GM21367 (cell line): ENCODE results near the gene LHFPL6.

Source experiments
- ATAC-seq: cut with Tn5 transposase; IDR thresholded peaks from one replicate; pipeline ENCODE4 v1.9.1; 2021; ENCODE audit not compliant: unreplicated experiment

Gene LHFPL6

DNA sequence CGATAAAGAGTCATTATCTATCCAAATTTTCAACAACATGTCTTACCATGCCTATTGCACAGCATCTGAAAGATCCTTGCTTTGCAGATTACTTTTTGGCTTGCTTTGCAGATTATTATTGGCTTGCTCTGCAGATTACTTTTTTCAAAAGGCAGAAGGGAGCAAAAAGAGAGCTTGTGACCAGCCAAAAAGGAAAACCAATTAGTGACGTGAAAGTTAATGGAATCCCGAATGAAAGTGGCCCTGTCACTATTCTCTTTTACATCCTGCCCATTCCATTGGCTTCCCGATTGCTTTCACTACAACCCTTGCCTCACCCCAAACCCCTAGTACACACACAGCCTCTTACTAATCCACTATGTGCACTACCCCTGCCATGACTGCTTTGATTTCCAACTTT, 81.3 kb downstream of the LHFPL6 start:
- no peak for ATAC-seq

DNA sequence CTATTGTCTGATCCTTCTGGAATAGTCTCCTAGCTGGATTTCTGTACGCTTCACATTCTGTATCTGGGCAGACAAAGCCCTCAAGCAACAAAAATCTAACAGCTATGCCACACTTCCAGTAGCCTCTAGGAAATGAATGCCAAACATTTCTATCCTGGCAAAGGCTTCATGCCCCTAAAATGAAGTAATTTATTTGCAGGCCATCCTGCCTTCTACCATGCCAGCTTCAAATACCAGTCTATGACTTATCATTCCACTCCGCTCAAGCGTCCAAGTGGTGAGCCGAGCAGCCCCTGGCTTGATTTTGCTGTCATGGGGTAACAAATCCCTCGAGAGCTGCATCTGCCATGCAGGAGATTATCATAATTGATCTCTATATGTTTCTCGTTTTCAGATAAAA, 86.9 kb downstream of the LHFPL6 start:
- ATAC-seq = no peak

DNA sequence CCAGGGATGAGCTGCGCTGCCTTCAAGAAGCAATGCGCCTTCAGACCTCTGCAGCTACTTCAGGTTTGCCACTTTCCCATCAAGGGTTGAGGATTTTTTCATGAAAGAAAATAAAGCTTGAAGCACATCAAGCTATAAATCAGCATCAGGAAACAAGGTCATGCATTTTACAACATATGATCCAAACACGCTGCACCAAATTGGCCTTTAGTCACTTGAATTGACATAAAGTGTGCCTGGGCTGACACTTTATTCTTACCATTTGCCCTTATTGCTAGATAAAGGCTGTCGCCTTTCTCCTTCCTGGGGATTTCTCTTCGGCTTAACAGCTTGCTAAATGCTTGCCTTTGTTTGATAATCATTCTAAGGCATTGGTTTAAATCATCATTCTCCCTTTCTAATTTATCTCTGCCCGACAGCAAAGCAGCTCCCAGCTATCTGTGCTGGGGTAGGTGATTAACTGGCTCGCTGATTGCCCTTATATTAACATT, 87.7 kb downstream of the LHFPL6 start:
- ATAC-seq = no peak

DNA sequence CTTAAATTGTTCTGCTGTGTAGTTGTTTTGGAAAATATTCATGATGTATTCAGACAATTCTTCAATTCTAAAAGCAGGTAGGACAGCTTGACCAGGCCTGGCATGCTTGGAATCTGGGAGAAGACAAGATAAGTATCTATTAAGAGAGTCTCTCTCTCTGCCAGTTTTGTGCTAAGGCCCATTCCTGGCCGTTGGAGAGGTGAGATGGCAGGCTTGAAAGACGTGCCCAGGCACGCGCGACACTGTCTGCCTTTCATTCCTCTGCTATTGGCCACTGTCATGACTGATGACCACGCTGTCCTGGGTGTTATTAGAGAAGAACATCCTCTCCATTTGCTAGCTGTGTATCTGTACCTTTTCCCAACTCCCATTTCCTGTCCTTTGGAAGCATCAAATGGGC, 90.3 kb downstream of the LHFPL6 start:
- no peak for ATAC-seq

DNA sequence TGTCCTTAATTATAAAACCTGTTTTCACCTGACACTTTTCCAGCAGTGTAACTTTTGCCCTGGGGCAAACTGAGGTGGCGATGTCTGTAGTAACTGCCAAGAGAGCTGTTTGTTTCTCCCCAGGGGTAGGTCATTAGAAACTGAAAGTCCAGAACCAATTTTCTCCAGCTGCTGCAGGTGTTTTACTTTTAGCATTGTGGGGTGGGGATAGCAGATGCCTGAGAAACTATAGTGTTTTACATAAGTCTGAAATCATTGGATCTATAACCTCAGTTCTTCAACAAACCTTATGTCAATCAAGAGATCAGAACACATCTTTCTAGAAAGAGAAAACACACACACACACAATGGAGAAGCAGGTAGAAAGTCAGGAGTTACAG, 92.7 kb downstream of the LHFPL6 start:
- ATAC-seq = peak; percentile 69

DNA sequence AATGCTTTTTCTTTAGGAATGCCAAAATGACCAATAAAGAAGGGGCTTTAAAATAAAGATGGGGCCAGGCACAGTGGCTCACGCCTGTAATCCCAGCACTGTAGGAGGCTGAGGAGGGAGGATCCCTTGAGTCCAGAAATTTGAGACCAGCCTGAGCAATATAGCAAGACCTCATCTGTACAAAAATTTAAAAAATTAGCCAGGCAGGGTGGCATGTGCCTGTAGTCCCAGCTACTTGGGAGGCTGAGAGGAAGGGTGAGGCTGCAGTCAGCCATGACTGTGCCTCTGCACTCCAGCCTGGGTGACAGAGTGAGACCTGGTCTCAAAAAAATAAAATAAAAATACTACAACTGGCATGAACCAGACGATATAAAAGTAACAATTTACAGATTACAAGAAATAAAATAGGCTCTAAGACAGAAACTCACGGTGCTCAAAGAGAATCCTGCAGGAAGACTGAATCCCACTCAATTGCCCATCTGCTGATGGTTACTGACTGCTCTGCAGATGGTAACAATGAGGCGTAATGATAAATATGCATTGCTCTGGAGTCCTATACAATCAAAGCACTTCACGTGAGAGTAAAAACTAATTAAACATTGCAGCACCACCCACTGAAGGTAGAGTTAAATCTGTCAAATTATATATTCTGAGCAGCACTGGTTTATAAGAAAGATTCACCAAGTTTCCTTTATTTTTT, 93.2 kb downstream of the LHFPL6 start:
- ATAC-seq = no peak

DNA sequence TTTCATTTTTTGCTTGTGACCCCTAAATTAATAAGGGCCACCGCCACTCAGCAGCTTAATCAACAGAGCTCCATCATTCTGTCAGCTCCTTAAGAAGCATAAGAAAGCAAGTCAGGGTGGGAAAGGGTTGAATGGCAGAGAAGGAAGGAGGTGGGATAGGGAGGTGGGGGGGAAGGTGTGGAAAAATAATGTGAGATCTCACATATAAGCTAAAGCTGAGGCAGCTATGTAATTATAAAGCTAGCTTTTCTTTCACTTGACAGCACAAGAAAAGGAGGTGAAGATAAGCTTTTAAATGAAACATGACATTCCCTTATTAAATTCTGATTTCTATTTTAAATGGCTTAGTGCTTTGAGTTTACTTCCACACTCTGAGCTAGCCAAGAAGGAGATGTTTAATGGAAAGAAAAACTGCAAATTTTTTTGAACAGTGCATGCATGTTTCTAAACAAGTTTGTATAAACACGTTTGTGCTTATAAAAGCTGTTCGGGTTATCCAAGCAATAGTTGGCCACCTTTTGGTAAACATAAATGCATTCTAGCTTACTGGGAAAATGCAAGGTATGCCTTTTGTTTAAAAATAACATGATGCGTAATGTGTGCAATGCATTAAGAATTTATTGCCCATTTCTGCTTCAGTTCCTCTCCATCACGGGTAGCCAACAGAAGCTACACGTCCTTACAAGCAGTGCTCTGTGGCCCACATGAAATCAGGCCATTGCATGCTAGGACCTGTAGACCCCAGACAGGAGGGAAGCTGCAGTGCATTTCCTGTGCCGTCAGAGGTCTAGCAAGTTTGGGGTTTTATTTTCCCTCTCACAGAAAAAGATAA, 96.2 kb downstream of the LHFPL6 start:
- no peak for ATAC-seq

DNA sequence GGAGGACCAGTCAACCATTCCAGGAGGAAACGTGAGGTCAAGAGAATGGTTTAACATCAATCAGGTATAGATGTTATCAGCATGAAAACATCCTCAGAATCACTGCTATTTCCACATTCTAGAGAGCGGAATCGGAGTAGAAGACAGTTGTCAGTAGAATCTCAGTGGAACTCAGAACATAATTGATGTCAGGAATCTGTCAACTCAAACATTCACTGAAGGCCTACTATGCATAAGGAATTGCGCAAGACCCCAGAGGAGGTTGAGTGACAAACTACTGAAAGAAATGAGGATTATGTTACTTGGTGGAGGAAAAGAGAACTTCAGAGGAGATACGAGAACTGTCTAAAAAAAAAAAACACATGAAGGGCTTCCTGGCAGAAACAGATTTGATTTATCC, 97.8 kb downstream of the LHFPL6 start:
- no peak for ATAC-seq

DNA sequence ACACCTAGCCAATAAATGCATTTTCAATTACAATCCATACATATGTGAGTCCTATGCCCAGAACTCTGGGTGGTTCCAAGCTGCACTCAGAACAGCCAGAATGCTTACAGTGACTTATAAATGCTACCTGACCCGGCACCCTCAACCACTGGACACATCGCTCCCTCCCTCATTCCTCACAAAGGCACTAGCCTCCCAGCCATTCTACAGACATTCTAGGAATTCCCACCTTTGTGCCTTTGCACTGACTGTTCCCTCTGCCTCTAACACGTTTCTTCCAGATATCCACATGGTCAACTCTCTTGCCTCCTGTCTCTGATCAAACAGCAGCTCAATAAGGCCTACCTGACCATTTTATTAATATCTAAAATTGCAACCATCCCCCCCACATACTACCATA, 99.9 kb downstream of the LHFPL6 start:
- no peak for ATAC-seq

DNA sequence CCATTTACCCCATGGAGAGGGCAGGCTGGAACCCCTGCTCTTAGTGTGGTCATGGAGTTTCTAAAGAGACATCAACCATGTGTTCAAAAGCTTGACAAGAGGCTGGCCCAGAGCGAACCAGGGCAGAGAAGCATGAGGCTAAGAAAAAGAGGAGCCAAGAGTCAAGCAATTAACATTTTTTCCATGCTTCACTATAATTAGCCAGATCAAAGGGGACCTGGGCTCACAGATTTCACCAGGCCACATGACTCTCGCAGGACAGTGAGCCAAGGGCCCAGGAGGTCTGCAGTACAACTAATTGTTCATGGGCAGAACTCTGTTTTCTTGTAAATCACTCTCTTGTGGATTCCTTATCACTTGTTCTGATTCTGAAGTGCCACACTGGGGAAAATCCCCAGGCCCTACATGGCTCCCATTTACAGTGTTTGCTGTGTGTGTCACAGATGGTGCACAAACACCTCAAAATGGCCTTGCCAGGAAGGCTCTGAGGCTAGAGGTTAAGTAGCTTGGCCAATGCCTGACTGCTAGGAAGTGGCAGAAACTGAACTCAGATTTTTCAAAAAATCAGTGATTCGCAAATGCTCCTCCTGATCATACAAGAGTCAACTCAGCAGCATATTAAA, 101.2 kb downstream of the LHFPL6 start:
- no peak for ATAC-seq

DNA sequence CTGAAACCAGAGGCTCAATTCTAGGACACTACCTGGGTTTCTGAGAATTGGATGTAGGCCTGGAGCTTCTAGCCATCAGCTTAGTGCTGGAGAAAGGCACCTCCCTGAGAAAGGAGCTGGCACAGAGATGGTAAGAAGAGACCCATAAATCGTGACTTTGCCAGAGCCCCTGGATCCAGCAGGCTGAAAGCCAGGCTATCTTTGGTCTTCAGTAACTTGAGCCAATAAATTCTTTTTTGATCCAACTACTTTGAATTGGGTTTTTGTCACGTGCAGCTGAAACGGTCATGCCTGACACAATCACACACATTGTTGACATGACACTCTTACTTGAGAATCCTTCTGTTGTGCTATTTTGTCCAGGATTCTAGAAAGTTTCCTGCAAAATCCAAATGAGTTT, 103.4 kb downstream of the LHFPL6 start:
- no peak for ATAC-seq

DNA sequence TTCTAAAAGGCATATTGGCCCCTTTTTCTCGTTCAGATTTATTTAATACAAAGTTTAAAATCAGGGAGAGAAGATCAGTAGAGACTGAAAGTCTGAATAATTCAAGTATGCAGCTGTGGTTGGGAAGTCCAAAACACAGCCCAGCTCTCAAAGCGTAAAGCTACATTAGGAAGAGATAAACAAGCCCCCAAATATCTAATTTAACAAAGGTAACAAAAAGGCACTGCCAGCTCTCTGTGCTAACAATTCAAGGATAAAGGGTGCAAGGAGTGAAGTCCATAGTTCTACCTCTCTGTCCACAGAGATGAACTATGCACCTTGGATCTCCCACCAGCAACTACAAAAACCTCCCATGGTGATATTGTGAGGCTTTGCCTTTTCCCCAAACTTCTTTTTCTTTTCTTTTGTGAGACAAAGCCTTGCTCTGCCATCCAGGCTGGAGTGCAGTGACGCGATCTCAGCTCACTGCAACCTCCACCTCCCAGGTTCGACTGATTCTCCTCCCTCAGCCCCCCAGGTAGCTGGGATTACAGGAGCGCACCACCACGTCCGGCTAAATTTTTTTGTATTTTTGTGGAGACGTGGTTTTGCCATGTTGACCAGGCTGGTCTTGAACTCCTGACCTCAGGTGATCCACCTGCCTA, 104.4 kb downstream of the LHFPL6 start:
- ATAC-seq = no peak

DNA sequence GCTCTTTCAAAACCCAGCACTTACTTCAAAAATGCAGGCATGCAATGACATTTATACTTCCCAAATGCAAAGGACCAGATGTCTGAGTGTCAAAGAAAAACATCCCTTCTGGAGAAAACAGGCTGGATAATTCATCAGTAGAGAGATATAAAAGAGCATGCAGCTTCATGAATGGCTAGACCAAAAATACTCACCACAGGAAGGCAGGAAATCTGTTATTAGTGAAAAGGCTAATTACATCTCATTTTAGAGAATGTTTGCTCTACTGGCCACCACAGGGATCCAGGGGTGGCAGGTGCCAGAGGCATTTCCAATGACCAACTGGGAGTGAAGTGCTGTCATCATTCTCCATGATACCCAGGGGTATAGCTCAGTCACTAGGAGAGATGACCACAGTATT, 106.5 kb downstream of the LHFPL6 start:
- ATAC-seq = no peak

DNA sequence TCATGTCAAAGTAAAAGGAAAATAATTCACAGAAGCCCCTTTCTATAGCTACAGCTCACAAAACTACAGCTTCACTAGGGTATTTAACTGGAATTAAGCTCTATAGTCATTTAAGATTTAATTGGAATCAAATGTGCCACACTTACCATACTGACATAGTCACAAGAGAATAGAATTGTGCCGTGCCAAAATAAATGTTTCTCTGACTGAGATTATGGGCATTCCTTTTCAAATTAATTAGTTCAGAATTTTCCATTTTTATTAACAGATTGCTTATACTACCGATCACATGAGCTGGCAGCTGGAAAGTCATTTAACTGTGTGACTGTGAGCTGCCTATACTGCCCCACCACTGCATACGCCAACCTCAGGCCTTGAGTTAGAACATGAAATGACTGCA, 108.4 kb downstream of the LHFPL6 start:
- ATAC-seq = no peak

DNA sequence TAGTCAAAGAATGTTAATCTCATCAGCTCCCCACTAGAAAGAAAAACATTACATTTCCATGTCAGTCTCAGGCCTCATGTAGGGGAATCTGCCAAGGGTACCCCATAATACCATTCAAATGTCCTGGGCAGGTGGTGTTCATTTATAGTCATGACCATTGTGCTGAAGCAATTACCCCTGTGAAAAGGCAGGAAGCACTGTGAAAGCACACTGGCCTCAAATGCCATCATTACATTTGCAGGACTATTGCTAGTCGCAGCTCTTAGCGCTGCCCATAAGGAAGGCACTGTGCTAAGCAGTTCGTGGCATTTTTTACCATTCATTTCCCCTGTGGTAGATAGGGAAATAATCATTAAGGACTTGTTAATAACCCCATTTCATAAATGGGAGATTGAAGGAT, 109.0 kb downstream of the LHFPL6 start:
- ATAC-seq = no peak

DNA sequence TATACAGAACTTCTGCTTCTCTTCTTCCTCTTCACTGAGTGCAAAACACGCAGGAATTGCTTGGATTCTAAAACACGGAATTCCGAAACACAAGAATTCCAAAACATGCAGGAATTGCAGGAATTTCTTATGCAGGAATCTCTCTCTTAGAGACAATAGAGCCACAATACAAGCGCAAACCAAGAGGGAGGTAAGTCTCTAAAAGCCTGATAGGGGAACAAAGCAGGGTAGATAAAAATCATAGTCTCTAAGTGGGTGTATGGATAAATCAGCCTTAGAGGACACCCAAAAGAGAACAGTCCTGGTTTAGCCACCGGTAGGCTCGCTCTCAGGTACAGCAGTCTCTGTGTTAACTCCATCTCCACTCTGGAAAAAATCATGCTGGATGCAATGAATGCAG, 112.9 kb downstream of the LHFPL6 start:
- ATAC-seq = no peak

DNA sequence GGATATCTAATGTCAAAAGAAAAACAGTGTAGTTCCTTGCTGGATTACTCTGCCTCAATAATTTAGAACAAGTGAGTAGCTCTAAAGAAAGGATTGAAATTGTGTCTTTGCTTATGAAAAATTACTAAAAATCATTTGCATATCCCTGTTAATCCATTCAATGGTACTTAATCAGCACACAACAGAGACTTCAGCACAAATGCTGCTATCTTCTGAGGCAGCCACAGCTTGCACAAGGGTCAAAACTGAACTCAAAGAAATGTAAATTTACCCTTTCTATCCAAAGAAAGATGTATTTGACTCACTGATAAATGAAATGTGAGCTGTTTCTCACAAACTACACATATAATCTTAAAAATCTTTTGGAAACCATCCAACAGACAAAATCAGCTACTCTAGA, 116.2 kb downstream of the LHFPL6 start:
- no peak for ATAC-seq

DNA sequence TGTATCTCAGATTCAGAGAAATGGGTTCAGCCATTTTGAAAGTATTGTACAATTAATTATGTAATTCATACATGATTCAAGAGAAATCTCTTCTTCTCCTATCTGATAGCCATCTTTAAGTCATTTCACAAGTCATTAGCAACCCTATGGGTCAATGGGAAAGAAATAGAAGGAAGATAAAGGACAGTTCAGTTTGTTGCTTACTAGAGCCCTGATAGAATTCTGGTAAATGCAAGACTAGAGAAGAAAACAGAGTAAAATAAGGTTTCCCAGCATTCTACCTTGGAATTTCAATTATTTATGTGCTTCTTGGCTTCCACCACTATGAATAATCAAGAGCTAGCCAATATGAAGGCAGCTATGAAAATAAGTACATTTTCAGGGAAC, 117.7 kb downstream of the LHFPL6 start:
- no peak for ATAC-seq

DNA sequence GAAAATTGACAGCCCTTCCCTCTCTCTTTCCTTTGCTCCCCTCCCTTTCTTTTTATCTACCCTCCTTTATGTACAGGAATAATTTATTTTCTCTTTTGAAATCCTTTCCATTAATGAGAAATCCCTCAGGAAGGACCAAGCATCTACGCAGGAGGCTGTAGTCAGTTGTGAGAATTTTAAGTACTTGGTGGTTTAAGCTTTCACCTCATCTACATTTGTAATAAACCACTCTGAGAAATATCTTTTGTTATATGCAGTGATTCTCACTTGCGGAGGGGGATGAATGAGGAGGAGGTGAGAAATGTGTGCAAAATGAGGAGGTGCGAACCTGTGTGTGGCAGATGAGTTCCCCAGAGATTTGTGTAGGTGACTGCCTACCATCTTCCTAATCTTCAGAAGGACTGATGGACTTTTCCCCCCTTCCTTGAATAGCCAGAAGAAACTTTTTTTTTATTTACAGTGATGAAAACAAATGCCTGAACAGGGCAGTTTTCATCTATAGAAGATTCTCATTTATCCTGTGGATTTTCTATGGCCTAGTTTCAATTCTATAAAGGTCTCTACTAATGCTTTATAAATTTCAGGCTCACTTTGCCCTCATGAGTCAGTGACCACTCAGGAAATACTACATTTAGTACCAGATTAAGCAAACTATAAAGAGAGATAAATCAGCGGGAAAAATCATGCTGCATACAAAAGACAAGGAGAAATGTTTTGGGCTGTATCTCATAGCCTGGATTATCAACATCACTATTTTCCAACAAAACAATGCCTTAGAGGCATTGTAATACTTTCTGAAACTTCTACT, 118.3 kb downstream of the LHFPL6 start:
- ATAC-seq = no peak

DNA sequence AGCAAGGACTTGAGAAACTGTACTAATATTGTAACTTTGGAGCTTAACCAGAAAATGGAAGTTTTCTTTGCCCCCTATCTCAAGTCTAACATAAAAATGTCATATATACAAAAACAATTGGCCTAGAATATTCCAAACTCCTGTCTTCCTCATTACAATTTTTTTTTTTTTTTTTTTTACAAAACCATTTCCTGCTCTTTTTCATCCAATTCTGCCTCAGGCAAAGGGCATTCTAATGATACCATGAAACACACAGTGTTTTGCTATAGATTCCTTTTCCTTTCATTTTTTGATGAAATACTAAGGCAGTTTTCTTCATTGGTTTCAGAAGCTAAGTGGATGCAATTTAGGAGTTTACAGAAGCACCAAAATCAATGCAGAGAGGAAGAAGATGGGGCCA, 119.7 kb downstream of the LHFPL6 start:
- no peak for ATAC-seq

DNA sequence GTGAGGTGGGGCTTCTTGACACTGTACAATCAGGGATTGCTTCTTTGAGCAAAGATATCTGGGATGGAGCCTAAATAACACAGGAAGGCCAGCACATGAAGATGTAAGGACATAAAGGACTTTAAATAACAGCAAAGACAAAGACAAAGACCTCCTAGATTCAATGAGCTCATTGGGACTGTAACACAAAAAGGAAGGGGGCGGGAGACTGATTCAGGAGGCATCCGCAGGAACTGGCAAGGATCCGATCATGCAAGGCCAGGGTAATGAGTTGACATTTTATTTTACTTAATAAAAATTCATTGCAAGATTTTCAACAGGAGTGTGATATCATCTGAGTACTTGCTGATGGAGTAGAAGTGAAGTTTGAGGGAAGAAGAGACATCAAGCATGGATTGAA, 121.5 kb downstream of the LHFPL6 start:
- no peak for ATAC-seq
